Measurements from ENCODE around the gene MROH7. TPM values are rescaled to one million over a fixed set of nuclear protein-coding genes. Genes with fewer than 3 reads are reported as not detected.

The MROH7 gene
- total and polyA plus RNA-seq, 4 donors: 0.07 to 2.8 (median 0.58) TPM

DNA sequence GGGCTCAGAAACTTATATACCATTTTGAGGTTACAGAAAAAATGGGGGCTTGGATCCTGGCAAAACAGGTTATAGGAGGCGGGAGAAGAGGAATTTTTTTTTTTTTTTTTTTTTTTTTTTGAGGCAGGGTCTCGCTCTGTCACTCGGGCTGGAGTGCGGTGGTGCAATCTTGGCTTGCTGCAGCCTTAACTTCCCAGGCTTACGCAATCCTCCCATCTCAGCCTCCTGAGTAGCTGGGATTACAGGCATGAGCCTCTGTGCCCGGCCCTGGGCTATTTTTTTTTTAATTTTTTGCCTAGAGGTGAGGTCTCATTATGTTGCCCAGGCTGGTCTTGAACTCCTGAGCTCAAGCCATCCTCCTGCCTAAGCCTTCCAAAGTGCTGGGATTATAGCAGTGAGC, 24.7 kb downstream of the MROH7 start:
- H3K27ac ChIP-seq (ENCODE audit: low read depth in 1 of 2, low read length in 2 of 2): no peak overlapping the region
- TF ChIP-seq RAD21 (IDR thresholded peaks at IDR 0.05) (no peak), YY1 (IDR thresholded peaks at IDR 0.05) (no peak), EGR1 (IDR thresholded peaks at IDR 0.05; ENCODE audit: low read depth in 2 of 2) (no peak), HNF4A (conservative IDR thresholded peaks at IDR 0.05) (no peak), NR2F2 (IDR thresholded peaks at IDR 0.05) (no peak)
- TF ChIP-seq, protein P1, sequence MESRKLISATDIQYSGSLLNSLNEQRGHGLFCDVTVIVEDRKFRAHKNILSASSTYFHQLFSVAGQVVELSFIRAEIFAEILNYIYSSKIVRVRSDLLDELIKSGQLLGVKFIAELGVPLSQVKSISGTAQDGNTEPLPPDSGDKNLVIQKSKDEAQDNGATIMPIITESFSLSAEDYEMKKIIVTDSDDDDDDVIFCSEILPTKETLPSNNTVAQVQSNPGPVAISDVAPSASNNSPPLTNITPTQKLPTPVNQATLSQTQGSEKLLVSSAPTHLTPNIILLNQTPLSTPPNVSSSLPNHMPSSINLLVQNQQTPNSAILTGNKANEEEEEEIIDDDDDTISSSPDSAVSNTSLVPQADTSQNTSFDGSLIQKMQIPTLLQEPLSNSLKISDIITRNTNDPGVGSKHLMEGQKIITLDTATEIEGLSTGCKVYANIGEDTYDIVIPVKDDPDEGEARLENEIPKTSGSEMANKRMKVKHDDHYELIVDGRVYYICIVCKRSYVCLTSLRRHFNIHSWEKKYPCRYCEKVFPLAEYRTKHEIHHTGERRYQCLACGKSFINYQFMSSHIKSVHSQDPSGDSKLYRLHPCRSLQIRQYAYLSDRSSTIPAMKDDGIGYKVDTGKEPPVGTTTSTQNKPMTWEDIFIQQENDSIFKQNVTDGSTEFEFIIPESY (IDR thresholded peaks at IDR 0.05): no peak
- no peak for DNase-seq (ENCODE audit: low spot score)
- 89% methylated on average over 6 of the region's 6 CpGs for WGBS
- H3K27me3 ChIP-seq (ENCODE audit: control insufficient read depth in 4 of 4, insufficient read depth in 4 of 4, low read length in 3 of 4): no peaks in the 10 kb centered on the region
- no peak overlapping the region for H3K9ac ChIP-seq (ENCODE audit: low read depth in 1 of 2, low read length in 2 of 2)
- peaks cover 0 to 7% (median 1%) of the 10 kb centered on the region in 4 donors for H3K4me1 ChIP-seq (ENCODE audit: control insufficient read depth in 4 of 4, insufficient read depth in 4 of 4, low read length in 3 of 4)
- no peak overlapping the region for H3K4me3 ChIP-seq (ENCODE audit: low read depth in 1 of 3, low read length in 3 of 3)
- peaks cover 0 to 3% (median 0%) of the 10 kb centered on the region in 4 donors for H3K9me3 ChIP-seq (ENCODE audit: control insufficient read depth in 4 of 4, low read length in 3 of 4)
- peaks cover 0 to 2% (median 0%) of the 10 kb centered on the region in 4 donors for H3K36me3 ChIP-seq (ENCODE audit: control insufficient read depth in 4 of 4, insufficient read depth in 3 of 4, low read depth in 1 of 4, low read length in 3 of 4)

DNA sequence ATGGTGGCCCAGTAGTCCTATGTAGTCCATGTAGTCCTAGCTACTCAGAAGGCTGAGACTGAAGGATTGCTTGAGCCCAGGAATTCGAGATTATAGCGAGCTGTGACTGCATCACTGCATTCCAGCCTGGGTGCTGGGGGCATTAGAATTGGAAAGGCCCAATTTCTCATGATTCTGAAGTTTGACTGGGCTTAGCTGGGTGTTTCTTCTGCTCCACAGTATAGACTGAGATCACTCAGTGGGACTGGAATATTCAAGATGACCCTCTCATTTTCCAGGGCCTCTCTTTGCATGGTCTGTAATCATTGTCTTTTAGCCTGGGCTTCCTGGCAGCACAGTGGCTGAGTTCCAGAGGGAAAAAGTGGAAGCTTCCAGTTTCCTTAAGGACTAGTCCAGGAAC, 26.2 kb downstream of the MROH7 start:
- H3K27me3 ChIP-seq (ENCODE audit: control insufficient read depth in 4 of 4, insufficient read depth in 4 of 4, low read length in 3 of 4): no peaks in the 10 kb centered on the region
- 90% methylated on average over 2 of the region's 2 CpGs for WGBS
- peaks cover 0 to 3% (median 0%) of the 10 kb centered on the region in 4 donors for H3K9me3 ChIP-seq (ENCODE audit: control insufficient read depth in 4 of 4, low read length in 3 of 4)
- no peak overlapping the region for H3K27ac ChIP-seq (ENCODE audit: low read depth in 1 of 2, low read length in 2 of 2)
- H3K9ac ChIP-seq (ENCODE audit: low read depth in 1 of 2, low read length in 2 of 2): no peak overlapping the region
- peaks cover 0 to 4% (median 2%) of the 10 kb centered on the region in 4 donors for H3K4me1 ChIP-seq (ENCODE audit: control insufficient read depth in 4 of 4, insufficient read depth in 4 of 4, low read length in 3 of 4)
- no peak overlapping the region for H3K4me3 ChIP-seq (ENCODE audit: low read depth in 1 of 3, low read length in 3 of 3)
- no peak for TF ChIP-seq FOXA2 (IDR thresholded peaks at IDR 0.05)
- TF ChIP-seq HNF4G (IDR thresholded peaks at IDR 0.05): no peak
- TF ChIP-seq NR2F2 (IDR thresholded peaks at IDR 0.05): no peak
- no peak for TF ChIP-seq TAF1 (conservative IDR thresholded peaks at IDR 0.05)
- no peak for TF ChIP-seq YY1 (IDR thresholded peaks at IDR 0.05)
- TF ChIP-seq FOXA1 (IDR thresholded peaks at IDR 0.05): no peak
- DNase-seq (ENCODE audit: low spot score): no peak
- peaks cover 0 to 2% (median 0%) of the 10 kb centered on the region in 4 donors for H3K36me3 ChIP-seq (ENCODE audit: control insufficient read depth in 4 of 4, insufficient read depth in 3 of 4, low read depth in 1 of 4, low read length in 3 of 4)

DNA sequence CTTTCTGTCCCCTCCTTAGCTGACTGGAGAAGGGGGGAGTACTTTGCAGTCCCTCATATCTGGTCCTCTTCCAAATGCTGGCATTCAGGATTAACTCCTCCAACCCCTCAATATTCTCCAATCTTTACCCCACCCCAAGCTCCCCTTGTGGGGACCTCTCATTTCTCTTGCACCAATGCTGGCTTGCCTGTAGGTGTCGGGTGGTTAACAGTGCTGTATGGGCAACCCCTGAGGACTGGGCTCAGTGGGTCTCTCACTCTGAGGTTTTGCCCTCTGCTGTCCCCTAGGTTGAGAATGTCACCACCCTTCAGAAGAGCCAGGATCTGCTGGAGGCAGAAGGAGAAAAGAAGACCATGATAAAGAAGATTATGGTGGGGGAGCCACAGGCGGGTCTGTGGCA, 27.0 kb downstream of the MROH7 start:
- Histone ChIP-seq H3K27me3 (ENCODE audit: control insufficient read depth in 4 of 4, insufficient read depth in 4 of 4, low read length in 3 of 4) (no peaks in the 10 kb centered on the region), H3K9ac (ENCODE audit: low read depth in 1 of 2, low read length in 2 of 2) (no peak overlapping the region), H3K4me3 (ENCODE audit: low read depth in 1 of 3, low read length in 3 of 3) (no peak overlapping the region), H3K36me3 (ENCODE audit: control insufficient read depth in 4 of 4, insufficient read depth in 3 of 4, low read depth in 1 of 4, low read length in 3 of 4) (peaks cover 0 to 4% (median 0%) of the 10 kb centered on the region in 4 donors), H3K27ac (ENCODE audit: low read depth in 1 of 2, low read length in 2 of 2) (no peak overlapping the region), H3K9me3 (ENCODE audit: control insufficient read depth in 4 of 4, low read length in 3 of 4) (peaks cover 0 to 3% (median 0%) of the 10 kb centered on the region in 4 donors), H3K4me1 (ENCODE audit: control insufficient read depth in 4 of 4, insufficient read depth in 4 of 4, low read length in 3 of 4) (peaks cover 0 to 4% (median 0%) of the 10 kb centered on the region in 4 donors)
- WGBS: 95% methylated on average over 2 of the region's 2 CpGs
- no peak for DNase-seq (ENCODE audit: low spot score)
- TF ChIP-seq HNF4A (conservative IDR thresholded peaks at IDR 0.05) (no peak), YY1 (IDR thresholded peaks at IDR 0.05) (no peak), FOXA2 (IDR thresholded peaks at IDR 0.05) (no peak), TAF1 (conservative IDR thresholded peaks at IDR 0.05) (no peak), RXRA (IDR thresholded peaks at IDR 0.05) (no peak), JUND (IDR thresholded peaks at IDR 0.05) (no peak), SP1 (IDR thresholded peaks at IDR 0.05) (no peak), RAD21 (IDR thresholded peaks at IDR 0.05) (no peak), HNF4G (IDR thresholded peaks at IDR 0.05) (no peak), NR2F2 (IDR thresholded peaks at IDR 0.05) (no peak), FOXA1 (IDR thresholded peaks at IDR 0.05) (no peak), EGR1 (IDR thresholded peaks at IDR 0.05; ENCODE audit: low read depth in 2 of 2) (no peak), GABPA (IDR thresholded peaks at IDR 0.05 in 1 of 2, conservative IDR thresholded peaks at IDR 0.05 in 1 of 2) (no peak)
- TF ChIP-seq, protein P2, sequence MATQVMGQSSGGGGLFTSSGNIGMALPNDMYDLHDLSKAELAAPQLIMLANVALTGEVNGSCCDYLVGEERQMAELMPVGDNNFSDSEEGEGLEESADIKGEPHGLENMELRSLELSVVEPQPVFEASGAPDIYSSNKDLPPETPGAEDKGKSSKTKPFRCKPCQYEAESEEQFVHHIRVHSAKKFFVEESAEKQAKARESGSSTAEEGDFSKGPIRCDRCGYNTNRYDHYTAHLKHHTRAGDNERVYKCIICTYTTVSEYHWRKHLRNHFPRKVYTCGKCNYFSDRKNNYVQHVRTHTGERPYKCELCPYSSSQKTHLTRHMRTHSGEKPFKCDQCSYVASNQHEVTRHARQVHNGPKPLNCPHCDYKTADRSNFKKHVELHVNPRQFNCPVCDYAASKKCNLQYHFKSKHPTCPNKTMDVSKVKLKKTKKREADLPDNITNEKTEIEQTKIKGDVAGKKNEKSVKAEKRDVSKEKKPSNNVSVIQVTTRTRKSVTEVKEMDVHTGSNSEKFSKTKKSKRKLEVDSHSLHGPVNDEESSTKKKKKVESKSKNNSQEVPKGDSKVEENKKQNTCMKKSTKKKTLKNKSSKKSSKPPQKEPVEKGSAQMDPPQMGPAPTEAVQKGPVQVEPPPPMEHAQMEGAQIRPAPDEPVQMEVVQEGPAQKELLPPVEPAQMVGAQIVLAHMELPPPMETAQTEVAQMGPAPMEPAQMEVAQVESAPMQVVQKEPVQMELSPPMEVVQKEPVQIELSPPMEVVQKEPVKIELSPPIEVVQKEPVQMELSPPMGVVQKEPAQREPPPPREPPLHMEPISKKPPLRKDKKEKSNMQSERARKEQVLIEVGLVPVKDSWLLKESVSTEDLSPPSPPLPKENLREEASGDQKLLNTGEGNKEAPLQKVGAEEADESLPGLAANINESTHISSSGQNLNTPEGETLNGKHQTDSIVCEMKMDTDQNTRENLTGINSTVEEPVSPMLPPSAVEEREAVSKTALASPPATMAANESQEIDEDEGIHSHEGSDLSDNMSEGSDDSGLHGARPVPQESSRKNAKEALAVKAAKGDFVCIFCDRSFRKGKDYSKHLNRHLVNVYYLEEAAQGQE (IDR thresholded peaks at IDR 0.05): no peak
- TF ChIP-seq, protein P3, sequence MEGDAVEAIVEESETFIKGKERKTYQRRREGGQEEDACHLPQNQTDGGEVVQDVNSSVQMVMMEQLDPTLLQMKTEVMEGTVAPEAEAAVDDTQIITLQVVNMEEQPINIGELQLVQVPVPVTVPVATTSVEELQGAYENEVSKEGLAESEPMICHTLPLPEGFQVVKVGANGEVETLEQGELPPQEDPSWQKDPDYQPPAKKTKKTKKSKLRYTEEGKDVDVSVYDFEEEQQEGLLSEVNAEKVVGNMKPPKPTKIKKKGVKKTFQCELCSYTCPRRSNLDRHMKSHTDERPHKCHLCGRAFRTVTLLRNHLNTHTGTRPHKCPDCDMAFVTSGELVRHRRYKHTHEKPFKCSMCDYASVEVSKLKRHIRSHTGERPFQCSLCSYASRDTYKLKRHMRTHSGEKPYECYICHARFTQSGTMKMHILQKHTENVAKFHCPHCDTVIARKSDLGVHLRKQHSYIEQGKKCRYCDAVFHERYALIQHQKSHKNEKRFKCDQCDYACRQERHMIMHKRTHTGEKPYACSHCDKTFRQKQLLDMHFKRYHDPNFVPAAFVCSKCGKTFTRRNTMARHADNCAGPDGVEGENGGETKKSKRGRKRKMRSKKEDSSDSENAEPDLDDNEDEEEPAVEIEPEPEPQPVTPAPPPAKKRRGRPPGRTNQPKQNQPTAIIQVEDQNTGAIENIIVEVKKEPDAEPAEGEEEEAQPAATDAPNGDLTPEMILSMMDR (IDR thresholded peaks at IDR 0.05; ENCODE audit: low read depth, low read length, missing input control): no peak
- TF ChIP-seq, protein P4, sequence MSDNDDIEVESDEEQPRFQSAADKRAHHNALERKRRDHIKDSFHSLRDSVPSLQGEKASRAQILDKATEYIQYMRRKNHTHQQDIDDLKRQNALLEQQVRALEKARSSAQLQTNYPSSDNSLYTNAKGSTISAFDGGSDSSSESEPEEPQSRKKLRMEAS (IDR thresholded peaks at IDR 0.05): no peak
- TF ChIP-seq, protein P5, sequence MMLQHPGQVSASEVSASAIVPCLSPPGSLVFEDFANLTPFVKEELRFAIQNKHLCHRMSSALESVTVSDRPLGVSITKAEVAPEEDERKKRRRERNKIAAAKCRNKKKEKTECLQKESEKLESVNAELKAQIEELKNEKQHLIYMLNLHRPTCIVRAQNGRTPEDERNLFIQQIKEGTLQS (IDR thresholded peaks at IDR 0.05): no peak
- TF ChIP-seq, protein P1 (IDR thresholded peaks at IDR 0.05): no peak

All from liver (tissue), 9 donors.